Measurements from ENCODE around the gene CENPV.
"Not testable (repeated sequence)": the region's sequence is repeated elsewhere in the genome, so short reads cannot be mapped to it uniquely, and the experiment has no call there.

DNA sequence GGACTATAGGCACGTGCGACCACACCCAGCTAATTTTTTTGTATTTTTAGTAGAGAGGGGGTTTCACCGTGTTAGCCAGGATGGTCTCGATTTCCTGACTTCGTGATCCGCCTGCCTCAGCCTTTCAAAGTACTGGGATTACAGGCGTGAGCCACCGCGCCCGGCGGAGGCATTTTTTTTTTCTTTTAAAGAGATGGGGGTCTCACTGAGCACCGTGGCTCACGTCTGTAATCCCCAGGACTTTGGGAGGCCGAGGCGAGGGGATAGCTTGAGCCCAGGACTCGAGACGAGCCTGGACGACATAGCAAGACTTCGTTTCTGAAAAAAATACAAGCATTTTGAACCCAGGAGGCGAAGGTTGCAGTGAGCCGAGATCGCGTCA lies 32.8 kb upstream of the CENPV start:
- TF ChIP-seq EZH2 (IDR thresholded peaks at IDR 0.05; ENCODE audit: insufficient read depth, poor library complexity, severe bottlenecking); EZH2phosphoT487 (IDR thresholded peaks at IDR 0.05; ENCODE audit: insufficient read depth, low read depth): not testable (repeated sequence)
